Pancreas (tissue), 10 donors: ENCODE data around the gene CRIM1. TPM values are rescaled to one million over a fixed set of nuclear protein-coding genes. Genes with fewer than 3 reads are reported as not detected.
A peak's percentile ranks its signal among the peaks of the same experiment; 100 is the strongest.

Source experiments
- ATAC-seq, 4 donors: fragments of 200-7000 bp; cut with Tn5 transposase; one replicate each; pipeline versions ENCODE4 v1.8.0 to v1.9.1; 2020; ENCODE audit warnings: mild to moderate bottlenecking in 4 of 4, moderate library complexity in 4 of 4
- DNase-seq, 6 donors: peaks; one replicate each; pipeline ENCODE4 v3.0.0-alpha.2; 2020
- FAIRE-seq: peaks from 2 replicates; lab custom pipeline; 2012; peaks lifted over from hg19 to GRCh38; lab: Jason Lieb, UNC
- H3K27ac ChIP-seq, 4 donors: fragments of 200-600 bp; sonication (generic); 1 replicate in 3 of 4; 2 replicates in 1 of 4; pipeline versions ENCODE4 v1.5.0 to v1.8.0; 2020
- H3K27me3 ChIP-seq, 4 donors: fragments of 200-600 bp; one replicate each; pipeline ENCODE4 v1.8.0; 2021
- H3K36me3 ChIP-seq, 3 donors: fragments of 200-600 bp; sonication (generic) in 1 of 3; one replicate each; pipeline versions ENCODE4 v1.5.0 to v1.8.0; 2020 to 2021
- H3K4me1 ChIP-seq, 3 donors: fragments of 200-600 bp; one replicate each; pipeline ENCODE4 v1.8.0; 2021
- H3K4me3 ChIP-seq, 4 donors: fragments of 200-600 bp; sonication (generic) in 2 of 4; one replicate each; pipeline versions ENCODE4 v1.5.0 to v1.8.0; 2020 to 2021
- H3K9me3 ChIP-seq, 4 donors: fragments of 200-600 bp; one replicate each; pipeline ENCODE4 v1.8.0; 2021
- WGBS, 2 donors: extraction: QIAGEN DNeasy Blood & Tissue Kit; methylation state at CpG; one replicate each; pipeline ENCODE4 v1.1.7; 2013; 5-methylcytosine and 5-hydroxymethylcytosine counted together
- intact Hi-C, 3 donors: fragments of 100-400 bp; cut with DNase I; formaldehyde crosslinking; loops; one replicate each; pipeline versions ENCODE4 v1.11.1 to v1.14.2; 2022
- polyA plus RNA-seq, 2 donors: library from polyadenylated mRNA; stranded (reverse); fragments of 200-250 nt; gene quantifications; one replicate each; pipeline ENCODE4 v1.2.3, GENCODE V29; 2013
- total RNA-seq, 6 donors: library from RNA; stranded (reverse); fragmentation: NEBNext Ultra II Directional in 4 of 6; extraction: Animal tissue kit (Norgen Biotek cat#: 25700) in 4 of 6; gene quantifications; one replicate each; pipeline versions ENCODE4 v1.2.1 to v1.2.4, GENCODE V29; 2021 to 2023
- TF ChIP-seq, protein P1 (sequence below), 4 donors: fragments of 200-600 bp; sonication (generic) in 3 of 4; IDR thresholded peaks; one replicate each; pipeline versions ENCODE4 v1.5.0 to v1.8.0; 2021; ENCODE audit warnings: antibody characterized with exemption in 4 of 4
- donor health status: healthy with polysubstance abuse.
- donor health status: DM: no; HTN: no; CAD: no; lungs with moderate emphysema.
- donor health status: DM: no; HTN: no; CAD: no.
- donor health status: control.
- donor health status: control.
- donor health status: Bipolar disorder and iron deficiency.
- donor health status: DM: yes; HTN: yes; CAD: no.
- donor health status: DM: no; HTN: no; CAD: no.
- donor health status: DM: no; HTN: no; CAD: no.
- donor health status: DM: yes; HTN: yes; CAD: no.

Gene CRIM1
- total and polyA plus RNA-seq, 8 donors, result 5.2 to 29.1 (median 20.2) TPM

DNA sequence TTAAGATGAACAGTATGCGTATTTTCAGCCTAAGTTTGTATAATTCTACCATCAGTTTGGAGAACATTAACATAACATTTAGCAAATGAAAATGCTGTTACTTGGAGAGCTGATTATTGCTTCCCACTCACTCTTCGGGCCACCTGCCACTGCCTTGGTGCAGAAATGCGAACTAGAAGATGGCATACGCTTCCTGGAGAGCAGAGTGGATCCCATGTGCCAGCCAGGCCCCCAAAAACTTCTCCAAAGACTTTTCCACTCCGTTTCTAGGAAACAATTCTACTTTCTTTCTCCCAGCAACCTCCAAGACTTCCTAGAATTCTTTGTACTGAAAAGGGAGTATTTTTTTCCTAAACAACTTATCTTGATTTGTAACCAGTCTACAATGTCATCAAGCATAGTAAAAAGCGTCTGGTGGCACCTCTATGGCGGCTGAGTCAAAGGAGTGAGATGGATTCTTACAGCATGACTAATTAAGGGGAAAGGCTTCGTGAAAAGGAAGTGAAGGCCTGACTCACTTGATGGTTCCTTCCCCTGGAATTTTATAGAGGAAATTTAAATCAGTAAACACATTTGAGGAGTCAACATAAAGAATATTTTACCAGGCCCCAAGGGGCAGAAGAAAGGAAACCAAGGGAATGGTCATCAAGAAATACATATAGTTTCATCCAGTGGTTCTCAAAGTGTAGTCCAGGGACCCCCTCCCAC lies 205.8 kb downstream of the CRIM1 start:
- FAIRE-seq, result no peak

DNA sequence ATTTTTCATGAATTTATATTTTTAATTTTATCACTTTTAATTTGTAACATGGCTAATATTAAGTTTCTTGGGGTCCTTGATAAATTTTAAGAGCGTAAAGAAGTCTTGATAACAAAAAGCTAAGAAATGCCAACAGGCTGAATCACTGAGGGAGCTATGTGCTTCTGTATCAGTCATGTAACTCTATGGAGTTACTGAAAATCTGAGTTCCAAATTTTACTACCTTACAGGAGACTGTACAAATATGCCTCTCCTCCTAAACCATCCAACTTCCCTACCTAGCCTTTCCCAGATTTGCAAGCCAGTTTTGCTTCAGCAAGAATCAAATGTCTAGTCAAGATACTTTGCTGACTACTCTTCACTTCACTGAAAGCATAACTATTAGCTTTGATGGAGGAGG lies 206.7 kb downstream of the CRIM1 start:
- H3K27ac ChIP-seq, result peak overlapping the region in 2 of 4 donors; percentile 9 to 50
- DNase-seq (no peak), FAIRE-seq (no peak), ATAC-seq (no peak)
- H3K4me3 ChIP-seq, result no peak overlapping the region
- H3K4me1 ChIP-seq, result peaks cover 0 to 4% (median 4%) of the 10 kb centered on the region in 3 donors
- 96 to 100% methylated on average over 1 of the region's 1 CpG for WGBS, 2 donors
- no peaks in the 10 kb centered on the region for H3K27me3 ChIP-seq
- H3K36me3 ChIP-seq, result no peaks in the 10 kb centered on the region
- TF ChIP-seq, protein P1, sequence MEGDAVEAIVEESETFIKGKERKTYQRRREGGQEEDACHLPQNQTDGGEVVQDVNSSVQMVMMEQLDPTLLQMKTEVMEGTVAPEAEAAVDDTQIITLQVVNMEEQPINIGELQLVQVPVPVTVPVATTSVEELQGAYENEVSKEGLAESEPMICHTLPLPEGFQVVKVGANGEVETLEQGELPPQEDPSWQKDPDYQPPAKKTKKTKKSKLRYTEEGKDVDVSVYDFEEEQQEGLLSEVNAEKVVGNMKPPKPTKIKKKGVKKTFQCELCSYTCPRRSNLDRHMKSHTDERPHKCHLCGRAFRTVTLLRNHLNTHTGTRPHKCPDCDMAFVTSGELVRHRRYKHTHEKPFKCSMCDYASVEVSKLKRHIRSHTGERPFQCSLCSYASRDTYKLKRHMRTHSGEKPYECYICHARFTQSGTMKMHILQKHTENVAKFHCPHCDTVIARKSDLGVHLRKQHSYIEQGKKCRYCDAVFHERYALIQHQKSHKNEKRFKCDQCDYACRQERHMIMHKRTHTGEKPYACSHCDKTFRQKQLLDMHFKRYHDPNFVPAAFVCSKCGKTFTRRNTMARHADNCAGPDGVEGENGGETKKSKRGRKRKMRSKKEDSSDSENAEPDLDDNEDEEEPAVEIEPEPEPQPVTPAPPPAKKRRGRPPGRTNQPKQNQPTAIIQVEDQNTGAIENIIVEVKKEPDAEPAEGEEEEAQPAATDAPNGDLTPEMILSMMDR (IDR thresholded peaks at IDR 0.05), result no peak
- intact Hi-C loops, result no loop called here
- no peaks in the 10 kb centered on the region for H3K9me3 ChIP-seq

More for the DNA sequence above, 205.8 kb downstream of the CRIM1 start:
- WGBS, 2 donors, result 85 to 86% methylated on average over 8 of the region's 8 CpGs
- intact Hi-C loops, result no loop called here
- ATAC-seq (peak in 3 of 4 donors; percentile 58 to 80 (median 76)), DNase-seq (no peak)
- TF ChIP-seq, protein P1 (IDR thresholded peaks at IDR 0.05), result no peak
- Histone ChIP-seq H3K9me3 (no peaks in the 10 kb centered on the region), H3K36me3 (no peaks in the 10 kb centered on the region), H3K27me3 (no peaks in the 10 kb centered on the region), H3K4me3 (no peak overlapping the region), H3K27ac (peak overlapping the region in 2 of 4 donors; percentile 9 to 50), H3K4me1 (peaks cover 0 to 4% (median 4%) of the 10 kb centered on the region in 3 donors)

DNA sequence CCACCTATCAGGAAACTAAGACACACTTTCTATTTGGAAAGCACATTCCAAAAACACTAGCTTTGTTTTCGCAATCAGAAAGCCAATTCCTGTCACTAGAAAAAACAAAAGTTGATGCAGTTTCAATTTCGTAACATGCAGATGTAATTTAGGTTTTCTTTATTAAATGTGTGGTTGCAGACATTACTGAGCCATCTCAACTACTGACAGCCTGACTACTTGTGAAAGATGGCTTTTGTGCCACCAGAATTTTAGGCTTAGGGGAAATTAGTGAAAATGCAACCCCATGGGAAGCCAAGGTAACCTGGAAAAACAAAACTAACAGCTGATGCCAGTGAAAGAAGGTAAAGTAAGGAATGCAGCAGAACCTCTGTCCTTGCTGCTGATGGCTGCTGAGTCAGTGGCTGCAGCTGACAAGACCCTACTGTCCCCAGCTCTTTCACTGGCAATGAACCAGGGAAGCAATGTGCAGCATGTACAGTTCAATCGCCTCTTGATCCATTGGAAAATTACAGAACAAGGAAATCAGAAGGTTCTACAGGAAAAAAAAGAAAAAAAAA lies 207.5 kb downstream of the CRIM1 start:
- Histone ChIP-seq H3K4me3 (no peak overlapping the region), H3K4me1 (peaks cover 0 to 5% (median 4%) of the 10 kb centered on the region in 3 donors), H3K9me3 (no peaks in the 10 kb centered on the region), H3K27me3 (no peaks in the 10 kb centered on the region), H3K36me3 (no peaks in the 10 kb centered on the region), H3K27ac (peak overlapping the region in 2 of 4 donors; percentile 9 to 50)
- FAIRE-seq (no peak), ATAC-seq (peak in 3 of 4 donors; percentile 11 to 47 (median 38)), DNase-seq (no peak)
- TF ChIP-seq, protein P1 (IDR thresholded peaks at IDR 0.05), result no peak
- intact Hi-C loops, result no loop called here
- 61 to 67% methylated on average over 3 of the region's 3 CpGs for WGBS, 2 donors

DNA sequence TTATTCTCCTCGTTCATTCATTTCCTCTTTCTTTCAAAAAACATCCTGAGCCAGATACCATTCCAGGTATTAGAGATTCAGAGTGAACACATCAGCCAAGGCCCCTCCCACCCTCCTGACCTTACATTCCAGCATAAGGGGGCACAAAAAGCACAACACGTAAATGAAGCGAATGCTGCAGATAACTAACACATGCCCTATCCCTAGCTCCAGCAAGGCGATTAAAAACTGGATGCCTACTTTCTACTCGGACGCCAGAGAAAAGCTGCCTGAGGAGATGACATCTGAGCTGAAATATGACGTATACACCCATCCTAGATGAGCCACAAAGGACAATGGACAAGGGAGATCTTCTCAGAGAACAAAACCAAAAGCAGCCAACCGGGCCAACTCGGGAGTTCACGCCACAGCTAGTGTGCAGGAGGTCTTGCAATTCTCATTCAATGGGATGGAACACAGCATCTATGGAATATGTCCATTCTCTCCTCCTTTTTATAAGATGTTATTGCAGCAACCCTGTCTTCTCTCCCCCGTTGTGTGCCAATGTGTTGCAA lies 208.9 kb downstream of the CRIM1 start:
- Histone ChIP-seq H3K36me3 (no peaks in the 10 kb centered on the region), H3K9me3 (no peaks in the 10 kb centered on the region), H3K27me3 (no peaks in the 10 kb centered on the region), H3K4me3 (no peak overlapping the region), H3K27ac (no peak overlapping the region), H3K4me1 (peaks cover 0 to 9% (median 0%) of the 10 kb centered on the region in 3 donors)
- ATAC-seq (no peak), FAIRE-seq (no peak), DNase-seq (no peak)
- intact Hi-C loops, result no loop called here
- TF ChIP-seq, protein P1 (IDR thresholded peaks at IDR 0.05), result no peak
- WGBS, 2 donors, result 88 to 92% methylated on average over 11 of the region's 11 CpGs
